ENCODE results near the gene DCTN1. TPM values are rescaled to one million over a fixed set of nuclear protein-coding genes. Genes with fewer than 3 reads are reported as not detected.

DCTN1 gene
- total RNA-seq, result 100 to 1,000 TPM in 1 of 2 donors, 10 to 100 TPM in 1; 93.9 to 294 TPM

DNA sequence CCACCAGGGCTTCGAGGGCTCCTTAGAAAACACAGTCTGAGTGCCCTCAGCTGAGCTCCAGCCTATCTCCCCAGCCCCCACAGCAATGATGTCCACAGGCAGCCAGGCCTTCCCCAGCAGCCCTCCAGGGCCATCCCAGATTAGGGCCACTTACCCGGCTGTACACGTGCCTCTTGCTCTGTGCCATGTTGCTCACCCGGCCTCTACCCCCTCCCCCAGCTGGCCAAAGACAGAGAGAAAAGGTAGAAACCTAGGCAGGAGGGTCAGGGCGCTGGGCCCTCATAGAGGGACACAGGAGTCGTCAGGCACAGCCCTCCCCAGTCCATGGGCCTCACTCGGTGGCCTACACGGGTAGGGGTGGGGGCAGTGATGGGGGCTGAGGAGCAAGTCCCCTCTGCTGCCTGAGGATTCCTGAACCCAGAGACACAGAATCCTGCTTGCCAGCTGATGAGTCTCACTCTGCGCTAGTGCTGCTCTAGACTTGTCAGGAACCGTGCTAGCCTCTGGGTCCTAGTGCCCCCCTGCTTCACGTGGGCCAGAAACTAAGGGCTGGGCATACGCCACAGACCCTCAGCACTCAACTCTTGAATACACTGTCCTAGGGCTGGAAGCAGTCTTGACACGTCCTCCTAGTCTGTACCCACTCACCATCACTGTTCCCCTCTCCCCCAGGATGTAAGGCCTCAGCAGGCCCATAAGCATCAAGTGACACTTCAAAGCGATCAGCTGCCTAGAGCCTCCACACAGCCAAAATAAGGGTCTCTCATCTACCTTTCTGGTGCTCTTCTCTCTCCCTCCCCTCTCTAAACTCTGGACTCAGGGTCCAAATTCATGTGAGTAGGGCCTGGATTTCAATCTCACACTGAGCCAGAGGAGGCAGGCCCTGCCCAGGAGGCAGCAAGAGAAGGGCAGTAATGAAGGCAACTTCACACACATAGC, at the start of gene DCTN1:
Gene DCTN1 (minus strand): TSS at position 461 of the 939 bp plus-strand sequence. CDS start 274 bp downstream, at position 187.
- intact Hi-C loops (cut with DNase I), result no loop called here
- Histone ChIP-seq H3K4me3 (peak within 1 kb of the TSS; percentile 18 to 23), H3K4me1 (replicated peaks) (peaks cover 17% of the 10 kb centered on the region), H3K27ac (peak within 1 kb of the TSS in 1 of 2 donors; percentile 8), H3K9me3 (no peaks in the 10 kb centered on the region), H3K27me3 (replicated peaks; ENCODE audit: insufficient read depth) (no peaks in the 10 kb centered on the region), H3K36me3 (no peaks in the 10 kb centered on the region)
- peak; percentile 43 for DNase-seq (ENCODE audit: low spot score)
- whole genome bisulfite sequencing, result 17% methylated on average over 13 of the region's 14 CpGs
- TF ChIP-seq POLR2AphosphoS5 (IDR thresholded peaks at IDR 0.05), result peak; percentile 53
- TF ChIP-seq, protein P1, sequence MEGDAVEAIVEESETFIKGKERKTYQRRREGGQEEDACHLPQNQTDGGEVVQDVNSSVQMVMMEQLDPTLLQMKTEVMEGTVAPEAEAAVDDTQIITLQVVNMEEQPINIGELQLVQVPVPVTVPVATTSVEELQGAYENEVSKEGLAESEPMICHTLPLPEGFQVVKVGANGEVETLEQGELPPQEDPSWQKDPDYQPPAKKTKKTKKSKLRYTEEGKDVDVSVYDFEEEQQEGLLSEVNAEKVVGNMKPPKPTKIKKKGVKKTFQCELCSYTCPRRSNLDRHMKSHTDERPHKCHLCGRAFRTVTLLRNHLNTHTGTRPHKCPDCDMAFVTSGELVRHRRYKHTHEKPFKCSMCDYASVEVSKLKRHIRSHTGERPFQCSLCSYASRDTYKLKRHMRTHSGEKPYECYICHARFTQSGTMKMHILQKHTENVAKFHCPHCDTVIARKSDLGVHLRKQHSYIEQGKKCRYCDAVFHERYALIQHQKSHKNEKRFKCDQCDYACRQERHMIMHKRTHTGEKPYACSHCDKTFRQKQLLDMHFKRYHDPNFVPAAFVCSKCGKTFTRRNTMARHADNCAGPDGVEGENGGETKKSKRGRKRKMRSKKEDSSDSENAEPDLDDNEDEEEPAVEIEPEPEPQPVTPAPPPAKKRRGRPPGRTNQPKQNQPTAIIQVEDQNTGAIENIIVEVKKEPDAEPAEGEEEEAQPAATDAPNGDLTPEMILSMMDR (IDR thresholded peaks at IDR 0.05), result no peak
- TF ChIP-seq POLR2A (IDR thresholded peaks at IDR 0.05), result no peak

DNA sequence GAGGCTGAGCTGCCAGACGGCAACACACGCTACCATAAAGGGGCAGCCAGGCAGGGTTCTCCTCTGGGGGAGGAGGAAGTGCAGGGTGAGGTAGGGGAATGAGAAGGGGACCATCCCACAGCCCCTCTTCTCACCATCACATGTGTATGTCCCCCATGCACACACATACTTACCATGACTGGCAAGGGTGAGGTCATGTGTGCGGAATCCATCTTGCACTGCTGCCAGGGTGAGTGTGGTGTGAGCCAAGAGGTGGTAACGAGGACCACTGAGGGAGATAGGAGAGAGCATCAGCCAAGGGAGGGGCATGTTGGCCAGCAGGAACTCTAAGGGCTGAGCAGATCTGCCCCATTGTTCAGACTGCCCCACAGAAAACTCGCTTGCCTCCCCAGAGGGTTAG, 48.6 kb upstream of the DCTN1 start:
- Histone ChIP-seq H3K27ac (no peak overlapping the region), H3K9me3 (no peaks in the 10 kb centered on the region), H3K4me1 (replicated peaks) (no peaks in the 10 kb centered on the region), H3K4me3 (no peak overlapping the region), H3K36me3 (peaks cover 0 to 11% of the 10 kb centered on the region in 2 donors), H3K27me3 (replicated peaks; ENCODE audit: insufficient read depth) (no peaks in the 10 kb centered on the region)
- no peak for DNase-seq (ENCODE audit: low spot score)
- TF ChIP-seq POLR2A (IDR thresholded peaks at IDR 0.05) (no peak), POLR2AphosphoS5 (IDR thresholded peaks at IDR 0.05) (no peak)
- TF ChIP-seq, protein P1 (IDR thresholded peaks at IDR 0.05), result no peak
- intact Hi-C loops (cut with DNase I), result no loop called here
- WGBS, result 82% methylated on average over 5 of the region's 5 CpGs

DNA sequence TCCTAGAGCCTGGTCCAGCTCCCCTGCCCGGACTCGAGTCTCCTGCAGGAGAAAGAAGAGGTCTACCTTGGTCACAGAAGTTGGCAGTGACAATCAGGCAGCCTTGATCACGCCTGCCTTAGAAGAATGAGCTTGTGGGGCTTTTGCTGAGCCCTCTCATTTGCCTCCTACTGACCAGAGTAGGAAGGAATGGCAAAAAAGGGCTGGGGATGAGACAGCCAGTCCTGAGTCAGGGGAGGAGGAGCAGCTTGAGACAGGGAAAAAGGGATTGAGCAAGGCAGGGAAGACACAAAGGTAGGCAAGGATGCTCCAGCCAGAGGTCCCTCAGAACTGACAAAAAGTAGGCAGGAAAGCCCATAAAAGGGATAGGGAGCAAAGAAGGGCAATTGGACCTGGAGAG, 47.4 kb upstream of the DCTN1 start:
- 68% methylated on average over 3 of the region's 3 CpGs for WGBS
- H3K36me3 ChIP-seq, result peaks cover 0 to 11% of the 10 kb centered on the region in 2 donors
- no peak overlapping the region for H3K27ac ChIP-seq
- H3K9me3 ChIP-seq, result no peaks in the 10 kb centered on the region
- H3K4me3 ChIP-seq, result no peak overlapping the region
- no peaks in the 10 kb centered on the region for H3K4me1 ChIP-seq (replicated peaks)
- TF ChIP-seq POLR2A (IDR thresholded peaks at IDR 0.05) (no peak), POLR2AphosphoS5 (IDR thresholded peaks at IDR 0.05) (no peak)
- TF ChIP-seq, protein P1 (IDR thresholded peaks at IDR 0.05), result no peak
- intact Hi-C loops (cut with DNase I), result no loop called here
- DNase-seq (ENCODE audit: low spot score), result no peak
- H3K27me3 ChIP-seq (replicated peaks; ENCODE audit: insufficient read depth), result no peaks in the 10 kb centered on the region

DNA sequence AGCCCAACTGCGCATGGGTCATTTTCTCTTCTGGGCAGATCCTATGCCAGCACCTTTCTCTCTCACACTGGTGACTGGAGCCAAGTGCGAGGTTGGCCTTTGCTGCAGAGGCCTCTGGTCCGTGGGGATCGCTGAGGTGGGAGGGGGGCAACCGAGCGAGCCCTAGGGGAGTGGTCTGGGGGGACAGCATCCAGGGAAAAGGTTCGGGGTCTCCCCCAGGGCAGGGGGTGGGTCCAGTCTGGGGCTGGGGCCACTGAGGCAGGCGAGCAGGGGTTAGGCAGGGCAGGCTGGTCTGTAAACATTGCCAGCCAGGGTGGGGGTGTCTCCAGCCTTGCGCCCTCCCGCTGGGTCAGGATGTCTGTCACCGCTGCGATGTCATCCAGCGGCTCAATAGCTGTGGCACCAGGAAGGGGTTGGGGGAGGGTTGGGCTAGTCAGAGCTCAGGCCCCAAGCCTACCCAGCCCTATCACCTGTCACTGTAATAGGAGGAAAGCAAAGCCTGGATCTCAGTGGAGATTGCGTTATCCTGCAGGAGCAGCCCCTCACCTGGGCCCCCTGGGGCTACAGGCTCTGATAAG, 46.2 kb upstream of the DCTN1 start:
- no peak for DNase-seq (ENCODE audit: low spot score)
- WGBS, result 85% methylated on average over 14 of the region's 14 CpGs
- H3K36me3 ChIP-seq, result peaks cover 0 to 11% of the 10 kb centered on the region in 2 donors
- H3K9me3 ChIP-seq, result no peaks in the 10 kb centered on the region
- TF ChIP-seq, protein P1 (IDR thresholded peaks at IDR 0.05), result no peak
- TF ChIP-seq POLR2A (IDR thresholded peaks at IDR 0.05) (no peak), POLR2AphosphoS5 (IDR thresholded peaks at IDR 0.05) (no peak)
- no peaks in the 10 kb centered on the region for H3K27me3 ChIP-seq (replicated peaks; ENCODE audit: insufficient read depth)
- no peak overlapping the region for H3K4me3 ChIP-seq
- H3K27ac ChIP-seq, result no peak overlapping the region
- intact Hi-C loops (cut with DNase I), result no loop called here
- H3K4me1 ChIP-seq (replicated peaks), result no peaks in the 10 kb centered on the region
